Measurements from ENCODE around the gene ZNF598.

ZNF598 gene

DNA sequence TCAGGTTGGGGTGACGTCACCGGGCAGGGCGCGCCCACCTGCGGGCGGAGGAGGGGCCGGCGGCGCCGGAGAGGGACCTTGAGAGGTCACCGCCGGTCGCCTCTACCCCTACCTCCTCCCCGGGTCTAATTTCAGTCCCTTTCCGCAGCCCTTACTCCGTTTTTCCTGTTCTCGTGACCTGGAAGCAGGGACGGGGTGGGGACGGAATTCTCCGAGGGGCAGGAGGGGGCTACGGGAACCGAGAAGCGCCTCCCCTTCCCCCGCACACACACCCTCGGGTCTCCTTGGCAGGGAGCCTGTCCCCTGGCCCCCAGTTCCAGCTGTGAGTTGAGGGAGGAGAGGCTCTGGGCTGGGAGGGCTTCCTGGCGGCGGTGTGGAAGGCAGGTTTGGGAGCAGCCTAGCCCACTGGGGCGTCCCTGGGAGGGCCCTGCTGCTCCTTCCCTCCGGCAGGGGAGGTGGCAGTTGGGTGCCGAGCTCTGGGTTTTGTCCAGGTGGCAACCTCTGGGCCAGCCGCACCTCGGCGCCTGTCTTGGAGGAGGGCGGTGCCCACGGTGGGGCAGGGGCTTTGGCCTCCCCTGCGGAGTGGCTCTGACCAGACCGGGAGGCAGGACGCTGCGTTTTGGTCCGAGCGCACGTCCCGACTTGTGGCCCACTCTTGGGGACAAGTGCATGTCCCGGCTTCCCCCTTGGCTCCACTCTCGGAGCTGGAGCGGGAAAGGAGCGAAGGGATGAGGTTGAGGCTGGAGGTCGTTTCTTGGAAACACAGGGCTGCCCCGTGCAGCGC lies 19.1 kb downstream of the ZNF598 start:
- no peak for DNase-seq (ENCODE audit: low read depth)

DNA sequence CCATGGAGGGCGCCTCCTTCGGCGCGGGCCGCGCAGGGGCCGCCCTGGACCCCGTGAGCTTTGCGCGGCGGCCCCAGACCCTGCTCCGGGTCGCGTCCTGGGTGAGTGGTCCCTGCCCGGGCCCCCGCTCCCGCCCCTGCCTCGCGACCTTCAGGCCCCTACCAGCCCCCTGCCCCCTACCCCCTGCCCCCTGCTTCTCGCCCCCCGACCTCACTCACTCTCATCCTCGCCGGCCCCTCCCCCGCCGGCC lies 19.6 kb downstream of the ZNF598 start:
- DNase-seq (ENCODE audit: low read depth), result no peak

DNA sequence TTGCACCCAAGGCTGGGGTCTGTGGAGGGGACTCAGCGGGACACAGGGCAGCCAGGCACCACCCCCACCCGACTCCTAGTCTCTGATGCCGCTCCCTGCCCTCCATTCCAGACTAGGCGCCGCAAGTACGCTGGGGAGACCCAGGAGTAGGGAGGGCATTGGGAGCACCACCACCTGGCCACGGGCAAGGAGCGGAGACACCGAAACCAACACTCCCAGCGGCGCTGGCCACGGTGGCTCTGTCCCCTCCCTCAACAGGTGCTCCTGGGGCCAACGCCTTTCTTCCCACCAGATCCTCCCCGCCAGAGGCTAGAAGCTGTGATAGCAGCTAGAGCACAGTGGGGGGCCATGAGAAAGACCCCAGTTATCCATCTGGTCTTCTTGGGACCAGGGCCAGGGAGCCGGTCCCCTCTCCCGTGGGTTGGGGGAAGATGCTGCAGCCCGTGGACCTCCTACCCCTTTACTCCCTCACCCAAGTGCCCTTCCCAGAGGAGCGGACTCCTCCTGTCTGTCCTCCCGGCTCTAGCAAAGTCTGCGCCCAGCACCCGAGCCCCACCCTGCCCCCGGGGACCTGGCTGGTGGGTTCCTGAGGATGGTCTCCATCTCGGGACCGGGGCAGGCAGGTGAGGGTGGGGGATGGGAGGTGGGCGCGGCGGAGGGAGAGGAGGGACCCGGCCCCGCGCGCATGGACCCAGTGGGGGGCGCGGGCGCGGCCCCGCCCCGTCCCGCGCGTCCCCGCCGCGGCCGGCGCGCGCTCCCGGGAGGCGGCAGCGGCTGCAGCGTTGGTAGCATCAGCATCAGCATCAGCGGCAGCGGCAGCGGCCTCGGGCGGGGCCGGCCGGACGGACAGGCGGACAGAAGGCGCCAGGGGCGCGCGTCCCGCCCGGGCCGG lies 20.2 kb downstream of the ZNF598 start, which contains the start of gene SYNGR3:
SYNGR3 (plus strand) TSS at position 762 of the 892 bp plus-strand sequence. CDS start 133 bp downstream, outside the sequence.
- DNase-seq (ENCODE audit: low read depth), result no peak

DNA sequence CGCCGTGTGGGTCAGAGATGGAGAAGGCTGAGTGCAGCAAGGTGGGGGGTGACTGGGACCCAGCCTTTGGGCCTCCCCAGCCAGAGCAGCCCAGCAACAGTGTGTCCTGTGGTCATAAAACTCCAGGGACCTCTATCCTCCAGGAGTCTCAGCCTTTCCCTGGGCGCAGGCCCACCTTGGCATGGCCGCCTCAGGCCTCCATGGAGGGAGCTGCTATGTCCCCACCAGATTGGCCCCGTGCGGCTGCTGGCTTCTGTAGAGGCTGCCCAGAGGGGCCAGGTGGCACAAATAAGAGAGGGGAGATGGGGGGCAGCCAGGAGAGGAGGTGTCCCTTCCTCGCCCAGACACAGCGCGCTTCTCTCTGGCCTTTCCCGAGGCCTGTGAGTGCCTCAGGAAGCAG lies 22.4 kb downstream of the ZNF598 start:
- no peak for DNase-seq (ENCODE audit: low read depth)

DNA sequence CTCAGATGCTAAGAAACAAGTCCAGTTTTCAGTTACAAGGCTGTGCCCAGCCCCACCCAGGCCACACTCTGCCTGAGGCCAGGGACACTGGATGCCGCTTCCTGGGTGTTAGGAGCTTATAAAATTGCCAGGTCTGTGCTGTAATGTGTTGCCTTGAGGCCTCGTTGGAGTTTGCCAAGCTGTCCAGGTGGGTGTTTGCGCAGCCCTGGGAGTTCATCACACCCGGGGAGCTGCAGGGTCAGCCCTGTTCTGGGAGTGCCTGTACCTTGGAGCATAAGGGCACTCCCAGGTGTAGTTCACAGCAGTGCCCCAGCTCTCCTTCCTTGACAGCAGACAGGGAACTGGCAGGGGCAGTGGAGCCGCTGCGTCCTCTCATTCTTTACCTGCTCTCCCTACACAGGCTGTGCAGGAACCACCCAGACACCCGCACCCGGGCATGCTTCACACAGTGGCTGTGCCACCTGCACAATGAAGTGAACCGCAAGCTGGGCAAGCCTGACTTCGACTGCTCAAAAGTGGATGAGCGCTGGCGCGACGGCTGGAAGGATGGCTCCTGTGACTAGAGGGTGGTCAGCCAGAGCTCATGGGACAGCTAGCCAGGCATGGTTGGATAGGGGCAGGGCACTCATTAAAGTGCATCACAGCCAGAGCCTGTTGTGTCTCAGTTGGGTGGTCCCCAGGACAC lies 24.0 kb downstream of the ZNF598 start:
- DNase-seq (ENCODE audit: low read depth), result no peak

DNA sequence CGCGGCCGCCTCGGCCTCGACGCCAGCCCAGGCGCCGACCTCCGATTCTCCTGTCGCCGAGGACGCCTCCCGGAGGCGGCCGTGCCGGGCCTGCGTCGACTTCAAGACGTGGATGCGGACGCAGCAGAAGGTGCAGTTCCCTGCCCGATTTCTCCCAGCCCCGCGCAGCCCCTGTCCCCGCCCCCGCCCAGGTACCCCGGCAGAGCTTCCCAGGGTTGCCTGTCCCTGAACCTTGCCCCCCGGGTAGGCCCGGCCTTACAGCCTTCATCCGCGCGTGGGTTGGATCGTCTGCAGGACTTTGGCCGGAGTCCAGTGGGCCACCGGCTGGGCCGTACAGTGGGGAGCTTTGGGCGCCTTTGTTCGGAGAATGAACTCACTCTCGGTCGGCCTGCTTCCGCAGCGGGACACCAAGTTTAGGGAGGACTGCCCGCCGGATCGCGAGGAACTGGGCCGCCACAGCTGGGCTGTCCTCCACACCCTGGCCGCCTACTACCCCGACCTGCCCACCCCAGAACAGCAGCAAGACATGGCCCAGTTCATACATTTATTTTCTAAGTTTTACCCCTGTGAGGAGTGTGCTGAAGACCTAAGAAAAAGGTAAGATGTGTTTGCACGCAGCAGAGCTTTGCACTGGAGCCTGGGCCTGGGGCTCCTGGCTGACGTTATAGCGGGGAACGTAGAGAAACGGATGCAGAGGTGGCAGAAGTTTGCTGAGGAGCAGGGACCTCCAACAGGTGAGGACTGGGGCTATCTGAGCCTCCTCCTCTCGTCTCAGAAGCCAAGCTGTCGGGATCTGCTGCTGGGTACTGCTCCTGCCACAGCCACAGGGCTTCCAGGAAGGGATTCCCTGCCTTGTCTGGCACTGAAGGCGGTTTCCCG lies 25.0 kb downstream of the ZNF598 start:
- peak; percentile 39 for DNase-seq (ENCODE audit: low read depth)

DNA sequence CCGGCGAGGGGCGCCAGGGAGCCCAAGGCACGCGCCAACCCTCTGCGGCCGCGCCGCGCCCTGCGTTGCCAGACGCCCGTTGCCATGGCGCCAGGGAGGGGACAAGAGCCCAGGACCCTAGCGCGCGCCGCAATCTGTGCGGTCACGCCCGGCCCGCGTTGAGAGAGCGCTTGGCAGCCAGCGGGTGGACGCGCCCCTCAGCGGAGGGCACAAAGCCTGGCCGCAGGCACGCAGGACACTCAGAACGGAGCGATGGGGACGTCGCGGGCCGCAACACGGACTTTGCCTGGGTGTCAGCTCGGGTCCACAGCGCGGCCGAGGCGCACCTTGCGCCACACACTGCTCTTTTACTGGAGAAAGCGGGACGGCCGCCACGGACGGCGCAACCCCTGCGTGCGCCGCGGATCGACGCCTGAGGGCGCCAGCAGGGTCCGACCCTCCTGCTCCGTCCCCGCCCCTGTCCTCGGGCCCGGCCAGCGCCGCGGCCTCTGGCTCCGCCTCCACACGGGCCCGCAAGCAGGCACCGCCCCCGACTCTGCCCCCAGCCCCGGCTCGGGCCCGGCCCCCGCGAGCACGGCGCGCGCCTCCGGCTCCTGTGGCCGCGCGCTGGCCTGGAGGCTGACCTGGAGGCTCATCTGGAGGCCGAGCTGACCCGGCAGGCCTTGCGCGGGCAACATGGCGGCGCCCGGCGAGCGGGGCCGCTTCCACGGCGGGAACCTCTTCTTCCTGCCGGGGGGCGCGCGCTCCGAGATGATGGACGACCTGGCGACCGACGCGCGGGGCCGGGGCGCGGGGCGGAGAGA lies 25.9 kb downstream of the ZNF598 start, which contains the start of gene GFER:
GFER (plus strand) TSS at position 650 of the 803 bp plus-strand sequence; CDS start at position 676, 26 bp downstream.
- peak; percentile 94 for DNase-seq (ENCODE audit: low read depth)

DNA sequence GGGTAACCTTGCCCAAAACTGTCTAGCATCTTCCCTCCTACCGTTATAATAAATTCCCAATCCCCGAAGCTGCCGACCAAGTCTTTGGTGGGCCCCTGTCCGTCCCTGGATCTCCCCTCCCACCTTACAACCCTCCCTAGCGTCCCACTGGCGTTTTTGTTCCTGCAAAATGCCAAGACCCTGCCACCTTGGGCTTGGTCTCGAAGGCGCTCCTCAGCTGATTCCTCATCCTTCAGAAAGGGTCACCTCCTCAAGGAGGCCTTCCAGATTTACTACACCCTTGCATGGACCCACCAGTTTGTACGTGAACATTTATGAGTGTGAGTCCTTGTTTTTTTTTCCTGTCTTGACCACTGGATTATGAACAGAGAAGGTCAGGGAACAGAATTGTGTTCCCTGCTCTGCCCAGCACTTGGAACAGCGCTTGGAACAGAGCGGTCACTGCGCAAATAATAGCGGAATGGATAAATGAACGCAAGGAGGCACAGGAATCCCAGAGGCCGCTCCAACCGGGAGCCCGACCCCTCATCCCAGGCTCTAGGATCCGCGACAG lies 26.6 kb downstream of the ZNF598 start:
- no peak for DNase-seq (ENCODE audit: low read depth)

DNA sequence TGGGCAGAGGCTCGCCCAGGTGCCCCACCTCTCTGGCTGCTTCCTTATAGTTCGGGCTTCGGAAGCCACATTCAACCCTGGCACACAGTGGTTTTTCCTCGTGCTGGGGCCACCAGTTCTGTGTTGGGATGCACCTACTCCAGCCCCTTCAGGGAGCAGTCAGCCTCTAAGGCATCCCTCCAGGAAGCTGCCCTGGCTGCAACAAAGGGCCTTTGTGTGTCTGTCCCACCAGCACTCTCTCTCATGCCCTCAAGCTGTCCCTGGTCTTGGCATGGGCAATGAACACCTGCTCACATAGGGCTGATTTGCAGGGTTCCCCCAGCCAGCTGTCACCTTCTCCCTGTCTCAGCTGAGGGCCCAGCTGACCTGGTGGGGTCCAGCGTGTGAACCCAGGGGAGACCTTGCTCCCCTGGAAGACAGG lies 27.6 kb downstream of the ZNF598 start:
- no peak for DNase-seq (ENCODE audit: low read depth)

DNA sequence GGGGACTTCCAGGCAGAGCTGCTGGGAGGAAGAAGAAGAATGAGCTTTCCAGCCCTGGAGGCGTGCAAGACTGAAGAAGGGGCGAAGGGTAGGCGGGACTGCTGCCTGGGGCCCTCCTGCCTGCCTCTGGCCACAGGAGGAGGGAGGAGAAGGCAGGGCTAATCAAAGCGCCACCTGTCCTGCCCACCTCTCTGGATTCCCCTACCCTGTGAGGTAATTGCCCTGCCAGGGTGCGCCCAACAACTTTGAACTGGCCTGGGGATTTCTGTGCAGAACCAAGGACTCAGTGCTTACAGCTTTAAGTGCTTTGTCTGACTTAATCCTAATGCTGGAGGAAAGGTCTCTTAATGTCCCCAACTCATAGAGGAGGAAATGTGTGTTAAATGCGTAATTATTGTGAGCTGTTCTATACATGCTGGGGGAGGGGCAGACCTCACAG lies 28.2 kb downstream of the ZNF598 start, which contains the start of gene NOXO1:
NOXO1 (minus strand) TSS at position 72 of the 439 bp plus-strand sequence. CDS start 290 bp downstream, outside the sequence.
- no peak for DNase-seq (ENCODE audit: low read depth)

DNA sequence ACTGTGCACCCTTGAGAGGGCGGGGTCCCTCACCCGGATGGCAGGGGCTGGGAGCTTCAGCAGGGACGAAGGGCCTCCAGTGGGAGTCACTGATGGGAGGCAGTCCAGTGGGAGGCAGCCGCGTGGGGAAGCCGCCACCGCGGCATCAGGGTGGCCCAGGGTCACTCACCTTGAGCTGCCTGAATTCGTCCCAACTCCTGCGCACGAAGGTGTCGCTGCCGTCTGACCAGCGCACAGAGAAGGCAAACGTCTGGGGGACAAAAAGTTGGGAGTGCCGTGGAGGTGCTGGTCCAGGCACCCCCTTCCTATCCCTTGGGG lies 28.9 kb downstream of the ZNF598 start:
- DNase-seq (ENCODE audit: low read depth), result no peak

DNA sequence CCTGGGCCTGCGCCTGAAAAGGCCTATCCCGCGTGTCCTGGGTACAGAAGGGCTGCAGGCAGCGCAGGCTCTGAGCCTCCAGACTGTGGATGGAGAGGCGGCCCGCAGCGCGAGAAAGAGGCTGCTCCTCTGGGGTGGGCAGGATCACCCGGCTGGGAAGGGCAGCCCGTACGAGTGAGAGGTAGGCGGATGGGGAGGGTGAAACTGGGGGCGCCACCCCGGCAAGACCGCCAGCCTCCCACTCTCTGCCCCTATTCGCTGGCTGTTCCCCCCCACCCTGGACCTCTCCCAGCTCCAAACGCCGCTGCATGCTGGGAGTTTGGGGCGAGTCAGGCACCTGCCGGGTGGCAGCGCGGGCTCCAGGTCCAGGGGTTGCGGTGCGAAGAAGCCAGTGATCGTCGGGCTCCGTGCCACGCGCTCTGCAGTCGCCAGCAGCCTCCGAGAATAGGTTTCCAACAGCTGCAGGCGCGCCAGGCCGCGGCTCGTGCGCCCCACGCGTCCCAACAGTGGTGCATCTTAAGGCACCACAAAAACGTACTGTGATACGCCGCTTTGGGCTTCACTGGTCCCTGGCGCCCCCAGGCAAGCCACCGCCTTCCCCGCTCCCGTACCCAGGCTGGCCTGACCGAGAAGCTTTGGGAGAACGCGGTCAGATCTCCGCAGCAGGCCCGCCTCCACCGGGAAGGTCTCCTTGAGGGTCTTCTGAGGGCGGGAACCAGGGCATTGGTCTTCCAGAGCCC lies 29.4 kb downstream of the ZNF598 start:
- DNase-seq (ENCODE audit: low read depth), result no peak

DNA sequence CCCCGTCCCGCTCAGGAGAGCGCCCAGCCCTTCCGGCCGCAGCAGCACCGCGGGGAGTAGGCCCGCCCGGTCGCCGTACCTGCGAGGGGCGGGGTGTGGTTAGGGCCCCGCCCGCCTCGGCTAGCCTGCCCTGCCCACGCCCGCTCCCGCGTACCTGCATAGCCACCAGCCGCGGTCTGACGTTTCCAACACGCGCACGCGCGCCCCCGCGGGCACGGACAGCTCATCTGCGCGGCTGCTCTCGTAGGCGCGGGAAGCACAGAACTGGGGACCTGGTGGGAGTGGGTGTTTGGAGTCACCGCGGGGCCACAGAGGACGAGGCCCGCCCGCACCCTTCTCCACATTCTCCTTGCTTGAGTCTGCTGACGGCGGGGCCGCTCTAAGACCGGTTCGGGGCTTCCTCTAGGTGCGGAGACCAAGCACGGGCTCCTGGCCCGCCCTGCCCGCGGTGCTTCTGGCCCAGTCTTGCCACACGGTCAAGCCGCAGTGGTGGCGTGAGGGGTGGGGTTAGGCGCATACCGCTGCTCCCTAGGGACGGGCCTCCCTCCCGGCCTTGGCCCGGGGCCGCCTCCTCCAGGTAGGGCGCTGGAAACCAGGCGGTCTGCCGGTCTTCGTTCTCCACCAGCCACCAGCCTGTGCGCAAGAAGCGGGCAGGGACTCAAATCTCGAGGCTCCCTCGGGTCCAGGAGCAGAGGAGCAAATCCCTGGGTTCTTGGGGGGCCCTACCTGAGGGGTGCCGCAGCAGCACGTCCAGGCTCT lies 30.2 kb downstream of the ZNF598 start:
- DNase-seq (ENCODE audit: low read depth), result no peak

DNA sequence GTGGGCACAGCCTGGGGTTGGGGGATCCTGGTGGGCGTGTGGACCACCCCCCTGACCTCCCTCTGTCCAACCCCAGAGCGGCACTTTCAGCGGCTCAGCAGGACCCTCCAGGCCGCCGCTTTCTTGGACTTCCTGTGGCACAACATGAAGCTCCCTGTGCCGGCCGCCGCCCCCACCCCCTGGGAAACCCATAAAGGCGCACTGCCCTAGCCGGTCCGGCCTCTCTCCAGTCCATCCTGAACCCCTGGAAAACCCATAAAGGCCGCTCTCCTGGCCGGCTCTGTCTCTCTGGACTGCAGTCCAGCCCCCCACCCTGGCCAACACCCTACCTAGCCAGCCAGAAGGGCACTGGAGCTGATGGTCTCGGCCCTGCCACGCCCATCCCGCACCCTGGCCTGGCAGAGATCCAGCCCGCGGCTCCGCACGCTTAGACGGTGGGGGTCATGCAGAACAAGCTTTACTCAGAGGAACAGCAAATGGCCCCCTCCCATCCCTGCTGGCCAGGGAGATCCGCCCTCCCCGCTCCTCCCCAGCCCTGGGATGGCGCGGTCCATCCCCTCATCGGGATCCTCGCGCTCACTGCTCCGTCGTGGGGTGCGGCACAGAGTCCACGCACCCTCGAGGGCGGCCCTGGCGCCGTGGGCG lies 31.0 kb downstream of the ZNF598 start:
- no peak for DNase-seq (ENCODE audit: low read depth)

DNA sequence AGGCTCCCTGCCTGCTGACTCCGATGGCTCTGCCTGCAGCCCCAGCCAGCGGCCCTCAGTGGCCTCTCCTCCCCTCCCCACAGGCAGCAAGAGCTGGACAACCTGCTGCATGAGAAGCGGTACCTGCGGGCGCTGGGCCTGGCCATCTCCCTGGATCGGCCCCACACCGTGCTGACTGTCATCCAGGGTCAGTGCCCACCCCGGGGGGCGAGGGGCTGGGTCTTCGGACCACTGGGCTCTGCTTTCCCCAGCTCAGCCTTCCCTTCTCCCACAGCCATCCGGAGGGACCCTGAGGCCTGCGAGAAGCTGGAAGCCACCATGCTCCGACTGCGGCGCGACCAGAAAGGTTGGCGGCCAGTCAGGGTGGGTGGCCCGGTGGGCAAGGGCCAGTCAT lies 31.7 kb downstream of the ZNF598 start:
- no peak for DNase-seq (ENCODE audit: low read depth)

DNA sequence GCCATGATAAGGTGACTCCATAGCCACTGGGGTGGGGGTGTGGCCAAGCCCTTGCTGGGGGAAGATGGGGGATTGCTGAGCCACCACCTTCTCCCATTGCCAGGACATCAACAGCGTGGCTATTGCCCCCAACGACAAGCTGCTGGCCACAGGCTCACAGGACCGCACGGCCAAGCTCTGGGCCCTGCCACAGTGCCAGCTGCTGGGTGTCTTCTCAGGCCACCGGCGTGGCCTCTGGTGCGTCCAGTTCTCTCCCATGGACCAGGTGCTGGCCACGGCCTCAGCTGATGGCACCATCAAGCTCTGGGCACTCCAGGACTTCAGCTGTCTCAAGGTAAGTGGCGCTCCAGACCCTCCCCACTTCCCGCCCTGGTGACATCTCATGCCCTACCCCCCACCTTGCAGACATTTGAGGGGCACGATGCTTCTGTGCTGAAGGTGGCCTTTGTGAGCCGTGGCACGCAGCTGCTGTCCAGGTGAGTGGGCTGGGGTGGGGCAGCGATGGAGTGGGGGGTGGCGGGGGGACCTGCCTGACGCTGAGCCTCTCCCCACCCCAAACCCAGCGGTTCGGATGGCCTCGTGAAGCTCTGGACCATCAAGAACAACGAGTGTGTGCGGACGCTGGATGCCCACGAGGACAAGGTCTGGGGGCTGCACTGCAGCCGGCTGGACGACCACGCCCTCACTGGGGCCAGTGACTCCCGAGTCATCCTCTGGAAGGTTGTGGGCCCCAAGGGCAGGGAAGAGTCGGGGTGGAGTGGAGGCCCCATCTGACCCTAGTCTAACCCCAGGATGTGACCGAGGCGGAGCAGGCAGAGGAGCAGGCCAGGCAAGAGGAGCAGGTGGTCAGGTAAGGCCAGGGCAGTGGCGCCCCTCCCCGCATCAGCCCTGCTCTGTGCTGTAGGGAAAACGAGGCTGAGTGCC lies 32.4 kb downstream of the ZNF598 start:
- no peak for DNase-seq (ENCODE audit: low read depth)

DNA sequence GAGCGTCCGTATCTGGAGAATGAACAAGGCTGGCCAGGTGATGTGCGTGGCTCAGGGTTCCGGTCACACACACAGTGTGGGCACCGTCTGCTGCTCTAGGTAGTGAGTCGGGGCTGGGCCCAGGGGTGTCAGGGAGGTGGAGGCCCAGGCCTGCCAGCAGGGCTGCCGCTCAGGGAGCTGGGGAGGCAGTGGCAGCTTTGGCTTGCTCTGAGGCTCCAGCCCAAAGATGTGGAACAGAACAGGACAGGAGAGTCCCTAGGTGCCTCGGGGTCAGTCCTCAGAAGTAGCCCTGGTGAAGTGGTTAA lies 33.5 kb downstream of the ZNF598 start:
- DNase-seq (ENCODE audit: low read depth), result no peak

Data from iris pigment epithelial cell (primary cell).